GM12801 (cell line): ENCODE measurements around the gene SETDB2.

ENCODE experiments used
- TF ChIP-seq, protein P1 (sequence below): IDR thresholded peaks from one replicate; pipeline ENCODE4 v1.5.1; 2011; ENCODE audit warnings: control low read depth; ENCODE audit not compliant: insufficient read length; ENCODE audit errors: extremely low read depth

The SETDB2 gene

DNA sequence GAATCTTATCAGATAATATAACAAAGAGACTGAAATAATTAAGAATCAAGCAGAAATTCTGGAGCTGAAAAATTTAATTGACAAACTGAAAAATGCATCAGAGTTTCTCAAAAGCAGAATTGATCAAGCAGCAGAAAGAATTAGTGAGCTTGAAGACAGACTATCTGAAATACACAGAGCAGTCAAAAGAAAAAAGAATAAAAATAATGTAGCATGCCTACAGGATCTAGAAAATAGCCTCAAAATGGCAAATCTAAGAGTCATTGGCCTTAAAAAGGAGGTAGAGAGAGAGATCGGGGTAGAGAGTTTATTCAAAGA lies 39.4 kb upstream of the SETDB2 start:
- TF ChIP-seq, protein P1, sequence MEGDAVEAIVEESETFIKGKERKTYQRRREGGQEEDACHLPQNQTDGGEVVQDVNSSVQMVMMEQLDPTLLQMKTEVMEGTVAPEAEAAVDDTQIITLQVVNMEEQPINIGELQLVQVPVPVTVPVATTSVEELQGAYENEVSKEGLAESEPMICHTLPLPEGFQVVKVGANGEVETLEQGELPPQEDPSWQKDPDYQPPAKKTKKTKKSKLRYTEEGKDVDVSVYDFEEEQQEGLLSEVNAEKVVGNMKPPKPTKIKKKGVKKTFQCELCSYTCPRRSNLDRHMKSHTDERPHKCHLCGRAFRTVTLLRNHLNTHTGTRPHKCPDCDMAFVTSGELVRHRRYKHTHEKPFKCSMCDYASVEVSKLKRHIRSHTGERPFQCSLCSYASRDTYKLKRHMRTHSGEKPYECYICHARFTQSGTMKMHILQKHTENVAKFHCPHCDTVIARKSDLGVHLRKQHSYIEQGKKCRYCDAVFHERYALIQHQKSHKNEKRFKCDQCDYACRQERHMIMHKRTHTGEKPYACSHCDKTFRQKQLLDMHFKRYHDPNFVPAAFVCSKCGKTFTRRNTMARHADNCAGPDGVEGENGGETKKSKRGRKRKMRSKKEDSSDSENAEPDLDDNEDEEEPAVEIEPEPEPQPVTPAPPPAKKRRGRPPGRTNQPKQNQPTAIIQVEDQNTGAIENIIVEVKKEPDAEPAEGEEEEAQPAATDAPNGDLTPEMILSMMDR = no peak

DNA sequence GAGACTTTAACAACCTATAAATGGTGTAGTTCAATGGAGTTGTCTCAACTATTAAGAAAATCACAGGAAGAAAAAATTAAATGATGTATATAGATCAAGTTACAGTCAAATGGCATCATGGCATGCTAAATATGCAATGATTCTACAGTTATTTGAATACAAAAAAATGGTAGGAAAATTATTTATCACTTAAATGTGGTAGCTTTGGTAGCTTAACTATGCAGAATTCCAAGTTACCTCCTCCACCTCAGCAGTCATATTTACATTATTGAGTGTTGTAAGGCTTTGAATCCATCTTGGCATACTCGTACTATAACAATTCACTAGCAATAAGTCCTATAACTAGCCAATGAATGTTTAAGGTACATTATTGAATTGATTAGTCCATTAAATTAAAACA lies 37.0 kb upstream of the SETDB2 start:
- TF ChIP-seq, protein P1 = no peak

DNA sequence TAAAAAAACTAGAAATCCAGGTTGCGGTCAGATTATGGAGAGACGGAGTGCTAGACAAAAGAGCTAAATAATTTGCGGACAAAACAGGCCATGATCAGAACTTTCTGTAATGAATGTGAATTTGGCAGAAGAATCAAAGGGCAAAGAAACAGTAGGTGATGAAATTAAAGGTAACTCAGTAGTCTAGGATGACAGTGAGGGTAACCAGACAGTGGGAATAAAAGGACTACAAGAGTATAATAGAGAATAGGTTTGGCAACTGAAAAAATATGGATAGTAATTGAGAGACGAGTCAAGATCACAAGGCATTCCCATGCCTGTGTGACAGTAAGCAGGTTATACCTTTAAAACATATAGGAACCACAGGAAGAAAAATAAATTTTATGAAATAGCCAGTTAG lies 36.1 kb upstream of the SETDB2 start:
- TF ChIP-seq, protein P1 = no peak

DNA sequence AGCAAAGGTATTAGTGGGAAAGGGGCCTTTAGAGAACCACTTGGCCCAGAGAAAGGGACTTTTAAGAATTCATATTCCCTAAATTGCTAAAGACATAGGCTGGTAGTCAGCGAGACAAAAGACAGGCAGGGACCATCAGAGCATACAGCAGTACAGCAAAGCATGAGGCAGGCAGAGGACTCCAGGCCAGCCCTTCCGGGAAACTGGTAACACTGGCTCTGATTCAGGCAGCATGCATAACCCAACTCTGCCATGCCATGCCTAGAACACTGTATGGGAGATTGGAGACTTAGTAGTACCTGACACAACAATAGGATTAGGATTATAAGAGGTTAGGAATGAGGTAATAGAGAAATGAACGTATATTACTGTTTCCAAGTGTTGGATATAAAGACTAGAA lies 35.1 kb upstream of the SETDB2 start:
- TF ChIP-seq, protein P1 = no peak

DNA sequence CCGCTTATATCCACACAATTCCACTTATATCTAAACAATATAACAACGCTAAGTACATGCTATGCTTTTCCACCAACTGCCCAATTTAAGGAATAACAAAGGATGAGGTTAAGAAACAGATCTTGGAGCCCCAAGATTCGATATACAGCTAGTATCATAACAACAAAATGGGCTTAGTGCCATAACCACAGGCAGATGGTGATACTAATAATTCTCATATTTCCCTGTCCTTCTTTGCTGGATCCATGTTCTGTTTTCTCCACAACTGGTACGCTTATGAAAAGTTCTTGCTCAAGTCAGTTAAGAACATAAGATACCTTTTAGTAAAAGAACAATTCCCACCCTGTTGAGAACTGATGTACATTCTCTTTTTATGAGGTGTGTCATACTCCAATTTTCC lies 34.1 kb upstream of the SETDB2 start:
- TF ChIP-seq, protein P1 = no peak

DNA sequence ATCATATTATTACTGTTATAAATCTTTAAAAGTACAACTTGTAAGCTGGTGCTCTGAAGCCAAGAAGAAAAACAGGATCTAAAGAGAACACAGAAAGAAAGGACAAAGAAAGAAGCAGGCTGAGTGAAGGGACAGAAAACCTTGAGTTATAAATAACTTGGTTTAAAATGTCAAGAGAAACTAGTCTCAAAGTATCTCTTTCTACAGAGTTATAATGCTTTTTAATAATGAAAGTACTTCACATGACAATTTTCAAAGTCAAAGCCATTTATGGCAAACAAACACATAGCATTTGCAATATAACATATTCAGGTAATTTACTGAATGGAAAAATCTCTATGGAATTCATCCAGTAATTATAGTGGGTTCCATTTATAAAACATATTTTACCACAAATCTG lies 33.6 kb upstream of the SETDB2 start:
- TF ChIP-seq, protein P1 = no peak

DNA sequence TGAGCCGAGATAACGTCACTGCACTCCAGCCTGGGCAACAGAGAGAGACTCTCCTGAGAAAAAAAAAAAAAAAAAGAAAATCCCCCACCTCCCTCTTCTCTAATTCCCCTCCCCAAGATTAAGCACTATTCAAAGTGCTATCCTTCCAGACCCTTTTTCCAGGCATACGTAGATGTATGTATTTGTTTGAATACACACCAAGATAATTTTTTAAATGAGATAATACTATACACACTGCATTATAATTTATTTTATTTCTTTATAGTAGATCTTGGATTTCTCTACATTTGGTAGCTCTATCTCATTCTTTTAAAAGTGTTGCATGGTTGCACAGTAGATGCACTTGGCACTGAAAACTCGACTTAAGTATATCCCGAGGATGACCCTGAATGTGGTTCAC lies 32.7 kb upstream of the SETDB2 start:
- TF ChIP-seq, protein P1 = no peak

DNA sequence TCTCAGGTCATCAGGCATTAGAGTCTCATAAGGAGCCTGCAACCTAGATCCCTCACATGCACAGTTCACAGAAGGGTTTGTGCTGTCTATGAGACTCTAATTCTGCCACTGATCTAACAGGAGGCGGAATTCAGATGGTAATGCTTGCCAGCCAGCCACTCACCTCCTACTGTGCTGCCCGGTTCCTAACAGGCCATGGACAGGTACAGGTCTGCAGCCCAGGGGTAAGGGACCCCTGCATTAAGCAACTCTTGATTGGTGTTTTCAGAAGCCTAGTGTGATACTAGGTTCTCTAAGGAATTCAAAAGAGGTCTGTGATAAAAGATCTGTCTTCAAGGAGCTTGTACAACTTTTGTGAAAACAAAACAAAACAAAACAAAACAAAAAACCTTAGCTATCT lies 31.3 kb upstream of the SETDB2 start:
- TF ChIP-seq, protein P1 = no peak
